ENCODE results near the gene YPEL1. TPM values are rescaled to one million over a fixed set of nuclear protein-coding genes. Genes with fewer than 3 reads are reported as not detected.
A peak's percentile ranks its signal among the peaks of the same experiment; 100 is the strongest.

Gene YPEL1
- total and polyA plus RNA-seq, 2 of the 13 experiments (the other 11 are each of a cell fraction or from before 2014, with no cell fraction given) = 0.33 to 2.5 TPM

DNA sequence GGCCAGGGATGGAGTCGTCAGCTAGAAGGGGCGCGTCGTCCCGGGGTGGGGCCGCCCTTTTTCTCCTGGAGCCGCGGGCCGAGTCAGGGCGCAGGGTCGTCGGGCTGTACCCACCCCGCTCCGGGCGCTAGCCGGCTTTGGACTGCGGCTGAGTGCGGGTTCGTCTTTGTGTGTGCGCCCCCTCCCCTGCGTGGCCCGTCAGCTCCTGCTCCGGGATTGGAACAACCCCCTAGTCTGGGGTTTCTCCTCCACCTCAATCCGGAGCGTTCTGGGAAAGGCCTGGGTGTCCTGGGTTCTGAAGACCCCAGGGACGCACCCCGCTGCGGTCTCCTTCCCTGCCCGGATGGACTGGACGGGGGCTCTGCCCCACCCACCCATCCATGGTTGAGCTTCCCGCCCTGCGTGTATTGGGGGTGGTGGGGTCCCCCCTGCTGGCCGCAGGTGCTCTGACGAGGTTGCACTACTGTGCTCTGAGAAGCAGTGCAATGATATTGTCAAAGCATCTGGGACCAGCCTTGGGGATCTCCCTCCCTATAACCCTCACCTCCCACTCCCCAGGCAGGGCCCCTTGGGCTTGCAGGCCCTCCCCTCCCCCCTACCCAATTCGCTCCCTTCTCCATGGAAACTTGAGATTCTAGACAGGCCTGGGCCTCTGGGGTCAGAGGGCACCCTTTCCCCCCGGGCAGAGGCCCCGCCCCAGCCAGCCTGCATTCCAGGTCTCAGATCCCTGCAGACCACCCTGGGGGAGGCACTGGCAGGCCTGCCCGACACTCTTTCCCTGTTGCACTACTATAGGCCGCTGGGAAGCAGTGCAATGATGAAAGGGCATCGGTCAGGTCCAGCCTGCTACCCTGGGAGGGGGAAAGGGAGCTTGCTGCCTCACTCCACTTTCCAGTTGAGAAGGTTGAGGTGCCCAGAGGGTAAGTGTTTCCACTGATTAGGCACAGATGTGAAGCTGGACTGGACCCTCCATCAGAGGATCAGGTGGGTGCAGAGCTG, 82.7 kb downstream of the YPEL1 start (continued):
- no peak for TF ChIP-seq FOXO1 (CRISPR knock-in tag; IDR thresholded peaks at IDR 0.05)
- TF ChIP-seq, protein P1, sequence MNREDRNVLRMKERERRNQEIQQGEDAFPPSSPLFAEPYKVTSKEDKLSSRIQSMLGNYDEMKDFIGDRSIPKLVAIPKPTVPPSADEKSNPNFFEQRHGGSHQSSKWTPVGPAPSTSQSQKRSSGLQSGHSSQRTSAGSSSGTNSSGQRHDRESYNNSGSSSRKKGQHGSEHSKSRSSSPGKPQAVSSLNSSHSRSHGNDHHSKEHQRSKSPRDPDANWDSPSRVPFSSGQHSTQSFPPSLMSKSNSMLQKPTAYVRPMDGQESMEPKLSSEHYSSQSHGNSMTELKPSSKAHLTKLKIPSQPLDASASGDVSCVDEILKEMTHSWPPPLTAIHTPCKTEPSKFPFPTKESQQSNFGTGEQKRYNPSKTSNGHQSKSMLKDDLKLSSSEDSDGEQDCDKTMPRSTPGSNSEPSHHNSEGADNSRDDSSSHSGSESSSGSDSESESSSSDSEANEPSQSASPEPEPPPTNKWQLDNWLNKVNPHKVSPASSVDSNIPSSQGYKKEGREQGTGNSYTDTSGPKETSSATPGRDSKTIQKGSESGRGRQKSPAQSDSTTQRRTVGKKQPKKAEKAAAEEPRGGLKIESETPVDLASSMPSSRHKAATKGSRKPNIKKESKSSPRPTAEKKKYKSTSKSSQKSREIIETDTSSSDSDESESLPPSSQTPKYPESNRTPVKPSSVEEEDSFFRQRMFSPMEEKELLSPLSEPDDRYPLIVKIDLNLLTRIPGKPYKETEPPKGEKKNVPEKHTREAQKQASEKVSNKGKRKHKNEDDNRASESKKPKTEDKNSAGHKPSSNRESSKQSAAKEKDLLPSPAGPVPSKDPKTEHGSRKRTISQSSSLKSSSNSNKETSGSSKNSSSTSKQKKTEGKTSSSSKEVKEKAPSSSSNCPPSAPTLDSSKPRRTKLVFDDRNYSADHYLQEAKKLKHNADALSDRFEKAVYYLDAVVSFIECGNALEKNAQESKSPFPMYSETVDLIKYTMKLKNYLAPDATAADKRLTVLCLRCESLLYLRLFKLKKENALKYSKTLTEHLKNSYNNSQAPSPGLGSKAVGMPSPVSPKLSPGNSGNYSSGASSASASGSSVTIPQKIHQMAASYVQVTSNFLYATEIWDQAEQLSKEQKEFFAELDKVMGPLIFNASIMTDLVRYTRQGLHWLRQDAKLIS (CRISPR knock-in tag; IDR thresholded peaks at IDR 0.05) = no peak
- 0 out of 2 replicates have a peak, but pooled peaks have one; percentile 22 for TF ChIP-seq NR2C2 (CRISPR knock-in tag; IDR thresholded peaks at IDR 0.05; ENCODE audit: borderline replicate concordance)
- no peak for TF ChIP-seq ZKSCAN5 (CRISPR knock-in tag; IDR thresholded peaks at IDR 0.05)
- TF ChIP-seq KLF6 (CRISPR knock-in tag; IDR thresholded peaks at IDR 0.05) = no peak
- TF ChIP-seq, protein P2, sequence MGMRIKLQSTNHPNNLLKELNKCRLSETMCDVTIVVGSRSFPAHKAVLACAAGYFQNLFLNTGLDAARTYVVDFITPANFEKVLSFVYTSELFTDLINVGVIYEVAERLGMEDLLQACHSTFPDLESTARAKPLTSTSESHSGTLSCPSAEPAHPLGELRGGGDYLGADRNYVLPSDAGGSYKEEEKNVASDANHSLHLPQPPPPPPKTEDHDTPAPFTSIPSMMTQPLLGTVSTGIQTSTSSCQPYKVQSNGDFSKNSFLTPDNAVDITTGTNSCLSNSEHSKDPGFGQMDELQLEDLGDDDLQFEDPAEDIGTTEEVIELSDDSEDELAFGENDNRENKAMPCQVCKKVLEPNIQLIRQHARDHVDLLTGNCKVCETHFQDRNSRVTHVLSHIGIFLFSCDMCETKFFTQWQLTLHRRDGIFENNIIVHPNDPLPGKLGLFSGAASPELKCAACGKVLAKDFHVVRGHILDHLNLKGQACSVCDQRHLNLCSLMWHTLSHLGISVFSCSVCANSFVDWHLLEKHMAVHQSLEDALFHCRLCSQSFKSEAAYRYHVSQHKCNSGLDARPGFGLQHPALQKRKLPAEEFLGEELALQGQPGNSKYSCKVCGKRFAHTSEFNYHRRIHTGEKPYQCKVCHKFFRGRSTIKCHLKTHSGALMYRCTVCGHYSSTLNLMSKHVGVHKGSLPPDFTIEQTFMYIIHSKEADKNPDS (CRISPR knock-in tag; IDR thresholded peaks at IDR 0.05) = no peak
- TF ChIP-seq TAF1 (CRISPR knock-in tag; IDR thresholded peaks at IDR 0.05) = 0 out of 2 replicates have a peak, but pooled peaks have one; percentile 15
- no peak for TF ChIP-seq DNMT3B (CRISPR knock-in tag; conservative IDR thresholded peaks at IDR 0.05)
- TF ChIP-seq SUZ12 (IDR thresholded peaks at IDR 0.05; ENCODE audit: low read depth, low read length) = no peak
- TF ChIP-seq STAT5B (CRISPR knock-in tag; IDR thresholded peaks at IDR 0.05) = no peak
- TF ChIP-seq ZNF263 (CRISPR knock-in tag; IDR thresholded peaks at IDR 0.05) = no peak
- TF ChIP-seq, protein P3, sequence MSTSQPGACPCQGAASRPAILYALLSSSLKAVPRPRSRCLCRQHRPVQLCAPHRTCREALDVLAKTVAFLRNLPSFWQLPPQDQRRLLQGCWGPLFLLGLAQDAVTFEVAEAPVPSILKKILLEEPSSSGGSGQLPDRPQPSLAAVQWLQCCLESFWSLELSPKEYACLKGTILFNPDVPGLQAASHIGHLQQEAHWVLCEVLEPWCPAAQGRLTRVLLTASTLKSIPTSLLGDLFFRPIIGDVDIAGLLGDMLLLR (CRISPR knock-in tag; IDR thresholded peaks at IDR 0.05) = no peak
- TF ChIP-seq TEAD3 (CRISPR knock-in tag; optimal IDR thresholded peaks at IDR 0.05; ENCODE audit: borderline replicate concordance) = no peak
- TF ChIP-seq ARHGAP35 (CRISPR knock-in tag; IDR thresholded peaks at IDR 0.05; ENCODE audit: borderline replicate concordance) = no peak
- no peak for TF ChIP-seq ZNF674 (CRISPR knock-in tag; IDR thresholded peaks at IDR 0.05; ENCODE audit: low read depth)
- TF ChIP-seq, protein P4, sequence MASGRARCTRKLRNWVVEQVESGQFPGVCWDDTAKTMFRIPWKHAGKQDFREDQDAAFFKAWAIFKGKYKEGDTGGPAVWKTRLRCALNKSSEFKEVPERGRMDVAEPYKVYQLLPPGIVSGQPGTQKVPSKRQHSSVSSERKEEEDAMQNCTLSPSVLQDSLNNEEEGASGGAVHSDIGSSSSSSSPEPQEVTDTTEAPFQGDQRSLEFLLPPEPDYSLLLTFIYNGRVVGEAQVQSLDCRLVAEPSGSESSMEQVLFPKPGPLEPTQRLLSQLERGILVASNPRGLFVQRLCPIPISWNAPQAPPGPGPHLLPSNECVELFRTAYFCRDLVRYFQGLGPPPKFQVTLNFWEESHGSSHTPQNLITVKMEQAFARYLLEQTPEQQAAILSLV (CRISPR knock-in tag; IDR thresholded peaks at IDR 0.05; ENCODE audit: borderline replicate concordance) = peak; percentile 6; the same call in 1 of the 2 replicates
- TF ChIP-seq, protein P5, sequence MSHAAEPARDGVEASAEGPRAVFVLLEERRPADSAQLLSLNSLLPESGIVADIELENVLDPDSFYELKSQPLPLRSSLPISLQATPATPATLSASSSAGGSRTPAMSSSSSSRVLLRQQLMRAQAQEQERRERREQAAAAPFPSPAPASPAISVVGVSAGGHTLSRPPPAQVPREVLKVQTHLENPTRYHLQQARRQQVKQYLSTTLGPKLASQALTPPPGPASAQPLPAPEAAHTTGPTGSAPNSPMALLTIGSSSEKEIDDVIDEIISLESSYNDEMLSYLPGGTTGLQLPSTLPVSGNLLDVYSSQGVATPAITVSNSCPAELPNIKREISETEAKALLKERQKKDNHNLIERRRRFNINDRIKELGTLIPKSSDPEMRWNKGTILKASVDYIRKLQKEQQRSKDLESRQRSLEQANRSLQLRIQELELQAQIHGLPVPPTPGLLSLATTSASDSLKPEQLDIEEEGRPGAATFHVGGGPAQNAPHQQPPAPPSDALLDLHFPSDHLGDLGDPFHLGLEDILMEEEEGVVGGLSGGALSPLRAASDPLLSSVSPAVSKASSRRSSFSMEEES (CRISPR knock-in tag; IDR thresholded peaks at IDR 0.05) = no peak
- TF ChIP-seq, protein P6, sequence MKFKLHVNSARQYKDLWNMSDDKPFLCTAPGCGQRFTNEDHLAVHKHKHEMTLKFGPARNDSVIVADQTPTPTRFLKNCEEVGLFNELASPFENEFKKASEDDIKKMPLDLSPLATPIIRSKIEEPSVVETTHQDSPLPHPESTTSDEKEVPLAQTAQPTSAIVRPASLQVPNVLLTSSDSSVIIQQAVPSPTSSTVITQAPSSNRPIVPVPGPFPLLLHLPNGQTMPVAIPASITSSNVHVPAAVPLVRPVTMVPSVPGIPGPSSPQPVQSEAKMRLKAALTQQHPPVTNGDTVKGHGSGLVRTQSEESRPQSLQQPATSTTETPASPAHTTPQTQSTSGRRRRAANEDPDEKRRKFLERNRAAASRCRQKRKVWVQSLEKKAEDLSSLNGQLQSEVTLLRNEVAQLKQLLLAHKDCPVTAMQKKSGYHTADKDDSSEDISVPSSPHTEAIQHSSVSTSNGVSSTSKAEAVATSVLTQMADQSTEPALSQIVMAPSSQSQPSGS (CRISPR knock-in tag; IDR thresholded peaks at IDR 0.05) = no peak

Data from HepG2 (cell line).